ENCODE measurements around the gene RNPS1. TPM values are rescaled to one million over a fixed set of nuclear protein-coding genes. Genes with fewer than 3 reads are reported as not detected.
"Not testable (repeated sequence)": the region's sequence is repeated elsewhere in the genome, so short reads cannot be mapped to it uniquely, and the experiment has no call there.

RNPS1 gene
- total RNA-seq, 1 experiment from 2014 or later, result 164 TPM

GRCh38 chr16:2282866-2283555 is 15.1 kb upstream of the RNPS1 start:
- no peak for DNase-seq (ENCODE audit: low read depth)

DNA sequence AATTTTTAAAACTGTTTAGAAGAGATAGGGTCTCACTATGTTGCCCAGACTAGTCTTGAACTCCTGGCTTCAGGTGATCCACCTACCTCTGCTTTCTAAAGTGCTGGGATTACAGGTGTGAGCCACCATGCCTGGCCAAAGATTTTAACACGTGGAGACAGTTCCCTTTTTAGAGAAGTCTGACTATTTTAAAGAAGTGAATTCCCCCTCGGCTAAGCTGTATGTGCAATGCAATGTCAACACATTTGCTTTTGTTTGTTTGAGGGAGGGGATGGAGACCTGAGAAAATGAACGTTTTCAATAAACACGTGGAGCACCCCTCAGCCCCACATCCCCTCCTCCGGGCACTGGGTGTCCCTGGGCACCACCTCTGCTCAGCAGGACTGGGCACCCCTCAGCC is 14.3 kb upstream of the RNPS1 start:
- no peak for DNase-seq (ENCODE audit: low read depth)

DNA sequence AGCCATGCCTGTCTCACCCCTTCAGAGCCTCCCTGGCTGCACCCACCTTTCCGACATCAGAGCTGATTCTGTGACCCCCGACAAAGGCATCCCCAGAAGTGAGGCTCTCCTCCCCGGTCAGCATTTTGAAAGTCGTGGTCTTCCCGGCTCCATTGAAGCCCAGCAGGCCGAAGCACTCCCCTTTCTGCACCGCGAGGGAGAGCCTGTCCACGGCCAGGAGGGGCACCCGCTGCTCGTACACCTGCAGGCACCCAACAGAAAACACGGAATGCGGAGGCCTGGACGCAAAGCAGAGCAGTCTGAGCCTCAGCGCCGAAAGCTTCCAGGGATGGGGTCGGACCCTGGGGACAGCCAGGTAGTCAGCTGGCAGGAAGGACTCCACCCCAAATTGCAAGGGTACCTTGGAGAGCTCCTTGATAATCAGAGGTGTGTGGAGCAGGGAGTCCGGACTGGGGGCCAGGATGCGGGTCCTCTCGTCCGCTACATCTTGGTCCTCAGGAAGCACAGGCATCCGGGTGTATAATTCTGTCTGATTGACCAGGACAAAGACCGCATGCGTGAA is 13.1 kb upstream of the RNPS1 start:
- no peak for DNase-seq (ENCODE audit: low read depth)

DNA sequence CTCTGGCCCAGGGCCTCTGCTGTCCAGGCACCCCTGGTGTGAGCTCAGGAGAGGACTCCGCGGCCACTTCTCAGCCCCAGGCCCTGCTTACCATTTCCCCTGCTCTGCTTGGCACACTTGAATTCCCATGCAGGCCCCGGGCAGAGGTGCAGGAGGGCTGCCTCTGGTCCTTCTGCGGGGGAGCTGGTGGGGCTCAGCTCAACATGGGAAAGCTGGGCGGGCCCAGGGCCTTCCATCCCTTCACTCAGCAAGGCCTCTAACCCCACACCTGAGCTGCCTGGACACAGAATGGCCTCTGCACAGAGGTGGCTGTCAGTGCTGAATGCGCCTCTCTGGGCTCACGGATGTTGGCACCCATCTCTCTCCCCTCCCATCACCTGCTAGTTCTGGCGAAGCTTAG is 12.5 kb upstream of the RNPS1 start:
- no peak for DNase-seq (ENCODE audit: low read depth)

GRCh38 chr16:2278956-2279800 is 11.3 kb upstream of the RNPS1 start:
- DNase-seq (ENCODE audit: low read depth), result no peak

- DNase-seq (ENCODE audit: low read depth), result no peak
These were observed 10.3 kb upstream of the RNPS1 start for GRCh38 chr16:2278272-2278608.

DNA sequence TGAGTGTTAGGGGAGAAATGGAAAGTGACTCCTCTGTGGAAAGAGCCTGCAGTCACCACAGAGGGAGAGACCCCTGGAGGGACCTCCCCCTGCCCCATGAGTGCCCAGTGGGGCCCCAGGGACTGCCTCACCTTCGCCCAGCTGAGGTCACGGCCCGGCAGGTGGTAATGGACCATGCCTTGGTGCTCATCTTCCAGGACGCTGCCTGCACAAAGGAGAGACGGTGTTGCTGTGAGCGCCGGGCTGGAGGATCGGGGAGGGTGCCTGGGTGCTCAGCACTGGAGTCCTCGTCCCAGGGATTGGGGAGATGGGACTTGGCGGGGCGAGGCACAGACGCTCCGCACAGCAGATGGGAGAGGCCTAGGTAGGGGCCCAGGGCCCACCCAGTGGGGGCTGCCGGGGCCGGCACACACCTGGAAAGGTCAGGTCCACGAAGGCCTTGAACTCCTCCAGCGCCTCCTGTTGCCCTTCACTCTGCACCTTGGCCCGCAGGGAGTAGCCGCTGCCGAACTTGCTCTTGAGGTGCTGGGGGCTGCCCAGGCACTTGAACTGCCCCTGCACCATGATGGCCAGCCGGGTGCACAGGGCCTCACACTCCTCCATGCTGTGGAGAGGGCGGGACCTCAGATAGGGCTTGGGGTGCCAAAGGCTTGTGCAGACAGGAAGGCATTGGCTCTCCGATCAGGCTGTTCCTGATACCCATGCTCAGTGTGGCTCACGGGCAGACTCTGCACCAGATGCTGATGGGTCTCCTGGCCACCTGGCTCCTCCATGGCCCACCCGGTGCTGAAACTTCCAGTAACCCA is 9.7 kb upstream of the RNPS1 start:
- no peak for DNase-seq (ENCODE audit: low read depth)

DNA sequence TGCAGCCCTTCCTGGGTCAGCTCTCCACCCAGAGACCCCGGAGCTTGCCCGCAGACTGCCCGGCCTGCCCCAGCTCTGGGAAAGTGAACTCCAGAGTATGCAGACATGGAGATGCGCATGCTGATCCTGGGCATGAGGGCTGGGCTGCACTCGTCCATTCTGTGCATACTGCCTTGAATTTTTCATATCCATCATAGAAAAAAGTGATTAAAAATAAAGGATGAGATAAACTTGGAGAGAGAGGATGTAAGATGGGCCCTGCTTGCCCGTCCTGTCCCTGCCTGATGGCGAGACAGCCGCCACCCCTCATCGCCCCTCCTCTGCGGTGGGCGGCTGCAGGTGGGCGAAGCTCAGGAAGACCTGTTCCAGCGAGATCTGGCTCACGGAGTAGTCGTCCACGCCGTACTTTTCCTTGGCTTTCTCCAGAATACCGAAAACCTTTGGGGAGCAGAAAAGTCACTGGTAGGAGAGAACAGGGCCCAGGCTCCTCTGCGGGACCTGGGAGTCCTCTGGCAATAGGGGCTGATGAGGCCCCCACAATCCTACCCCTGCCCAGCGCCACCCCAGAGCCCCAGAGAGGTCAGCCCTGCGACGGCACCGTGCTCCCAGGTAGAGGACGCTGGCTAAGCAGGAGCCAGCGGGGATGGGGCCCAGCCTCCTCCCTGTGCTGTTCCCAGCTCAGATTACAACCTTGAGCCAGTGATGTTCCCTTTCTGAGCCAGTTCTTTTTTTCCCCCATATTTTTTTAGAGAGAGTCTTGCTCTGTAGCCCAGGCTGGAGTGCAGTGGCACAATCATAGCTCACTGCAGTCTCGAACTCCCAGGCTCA is 8.7 kb upstream of the RNPS1 start:
- DNase-seq (ENCODE audit: low read depth), result no peak

GRCh38 chr16:2275476-2276367 is 7.8 kb upstream of the RNPS1 start:
- DNase-seq (ENCODE audit: low read depth), result no peak

DNA sequence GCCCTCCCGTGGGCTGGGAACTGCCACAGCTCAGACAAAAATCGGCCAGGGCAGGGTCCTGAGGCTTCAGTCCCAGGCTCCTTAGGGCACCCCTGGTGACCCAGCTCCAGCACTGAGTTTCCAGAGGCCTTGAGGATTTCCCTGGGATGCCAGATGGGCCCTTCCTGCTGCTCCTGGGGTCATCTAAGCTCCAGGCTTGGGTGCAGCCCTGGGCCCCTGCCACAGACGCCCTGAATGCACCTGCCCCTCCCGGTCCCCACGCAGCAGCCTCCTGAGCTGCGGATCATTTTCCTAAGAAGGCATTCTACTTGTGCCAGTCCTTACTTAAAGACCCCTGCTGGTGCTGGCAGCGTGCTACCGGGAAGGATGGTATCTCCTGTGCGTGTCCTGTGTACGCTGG is 6.0 kb upstream of the RNPS1 start:
- no peak for DNase-seq (ENCODE audit: low read depth)

GRCh38 chr16:2273484-2273883 is 5.6 kb upstream of the RNPS1 start:
- no peak for DNase-seq (ENCODE audit: low read depth)

DNA sequence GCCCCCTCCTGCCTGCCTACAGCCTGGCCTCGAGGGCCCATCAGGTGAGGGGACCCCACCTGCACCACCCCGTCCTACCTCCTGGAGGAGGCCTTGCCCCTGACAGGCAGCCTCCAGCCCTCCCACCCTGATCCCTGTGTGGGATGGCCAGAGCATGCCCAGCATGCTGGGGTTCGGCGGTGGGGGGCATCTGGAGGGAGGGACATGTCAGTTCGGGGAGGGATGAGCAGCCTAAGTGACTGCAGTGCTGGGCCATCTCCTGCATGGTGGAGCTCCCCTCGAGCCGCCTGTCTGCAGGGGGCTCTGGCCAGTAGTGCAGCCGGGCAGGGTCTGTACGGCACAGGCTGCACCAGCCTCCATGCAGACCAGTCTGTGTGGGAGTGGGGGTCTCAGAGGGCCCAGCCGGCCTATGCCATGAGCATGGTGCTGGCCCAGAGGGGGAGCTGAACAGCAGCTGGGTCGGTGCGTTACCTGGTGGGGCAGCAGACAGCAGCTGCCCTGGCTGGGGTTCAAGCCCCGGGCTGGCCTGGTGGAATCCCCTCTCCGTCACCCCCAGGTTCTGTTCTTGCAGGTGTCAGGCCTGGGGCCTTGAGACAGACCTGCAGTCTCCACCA is 4.0 kb upstream of the RNPS1 start:
- DNase-seq (ENCODE audit: low read depth), result no peak

GRCh38 chr16:2270588-2271470 is 2.9 kb upstream of the RNPS1 start:
- DNase-seq (ENCODE audit: low read depth), result no peak

DNA sequence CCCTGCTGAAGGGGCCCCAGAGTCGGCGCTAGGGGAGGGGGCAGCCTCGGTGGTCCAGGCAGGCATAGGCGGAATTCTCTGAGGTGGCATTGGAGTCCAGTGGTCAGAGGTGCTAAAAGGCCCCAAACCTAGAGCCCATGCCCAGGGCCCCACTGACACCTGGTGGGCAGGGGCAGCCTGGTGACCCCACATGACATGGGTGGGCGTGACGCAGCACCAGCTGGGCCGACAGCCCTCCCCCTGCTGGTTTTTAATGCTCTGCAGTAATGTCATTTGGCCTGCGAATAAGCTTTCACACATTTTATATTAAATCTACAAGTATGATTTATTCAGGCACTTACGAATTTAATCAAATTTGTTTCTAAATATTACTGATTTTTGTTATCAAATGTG is 2.1 kb upstream of the RNPS1 start:
- no peak for DNase-seq (ENCODE audit: low read depth)

DNA sequence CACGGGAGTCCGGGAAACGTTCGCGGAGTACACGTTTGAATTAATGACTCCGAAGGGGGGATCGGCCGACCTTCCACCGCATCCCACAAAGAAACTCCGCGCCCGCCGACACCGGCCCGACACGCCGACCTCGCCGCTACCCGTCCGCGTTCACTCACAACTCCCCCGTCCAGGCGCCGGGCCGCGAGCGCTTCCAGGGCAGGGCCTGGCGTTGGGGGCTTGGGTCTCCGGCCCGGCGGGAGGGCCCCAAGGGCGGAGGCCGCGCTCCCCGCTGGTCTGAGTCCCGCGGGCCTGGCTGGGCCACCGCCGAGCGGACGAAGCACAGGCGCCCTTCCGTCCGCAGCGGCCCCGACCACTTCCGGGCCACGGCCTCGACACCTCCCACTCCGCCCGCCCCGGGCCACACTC is 417 bp downstream of the RNPS1 start:
- not testable (repeated sequence) for DNase-seq (ENCODE audit: low read depth)

DNA sequence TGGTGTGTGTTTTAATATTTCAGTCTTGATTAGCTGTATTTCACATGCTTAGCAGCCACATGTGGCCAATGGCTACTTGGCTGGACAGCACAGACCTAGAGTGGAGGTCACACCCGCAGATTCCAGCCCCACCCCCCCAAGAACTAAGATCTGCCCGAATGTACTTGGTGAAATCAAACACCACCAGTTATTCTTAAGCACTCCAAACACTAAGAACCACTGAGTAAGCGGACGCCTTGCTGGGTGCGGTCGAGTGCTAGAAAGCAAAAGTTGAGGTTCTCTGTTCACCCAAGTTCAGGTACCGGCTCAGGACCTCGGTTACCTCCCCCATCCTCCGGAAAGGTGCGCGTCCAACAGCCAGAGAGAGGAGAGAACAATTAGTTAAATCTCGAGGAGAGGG is 1.0 kb downstream of the RNPS1 start:
- DNase-seq (ENCODE audit: low read depth), result peak; percentile 44

DNA sequence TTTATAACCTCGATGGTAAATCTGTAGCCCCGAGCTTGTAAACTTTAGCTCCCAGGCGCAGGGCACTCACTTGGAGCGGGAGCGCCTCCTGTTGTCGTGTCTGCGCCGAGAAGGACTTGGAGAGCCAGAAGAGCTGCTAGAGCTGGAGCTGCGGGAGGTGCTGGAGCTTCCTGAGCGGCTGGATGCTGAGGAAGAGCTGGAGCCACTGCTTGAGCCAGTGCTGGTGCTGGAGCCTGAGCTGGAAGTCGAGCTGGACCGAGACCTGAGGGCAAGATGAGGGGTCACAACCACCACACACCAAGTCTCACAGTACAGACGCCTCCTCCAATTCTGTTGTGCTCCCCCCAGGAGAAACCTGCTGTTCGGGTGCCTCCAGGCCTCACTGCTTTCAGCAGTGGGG is 4.9 kb downstream of the RNPS1 start:
- not testable (repeated sequence) for DNase-seq (ENCODE audit: low read depth)

DNA sequence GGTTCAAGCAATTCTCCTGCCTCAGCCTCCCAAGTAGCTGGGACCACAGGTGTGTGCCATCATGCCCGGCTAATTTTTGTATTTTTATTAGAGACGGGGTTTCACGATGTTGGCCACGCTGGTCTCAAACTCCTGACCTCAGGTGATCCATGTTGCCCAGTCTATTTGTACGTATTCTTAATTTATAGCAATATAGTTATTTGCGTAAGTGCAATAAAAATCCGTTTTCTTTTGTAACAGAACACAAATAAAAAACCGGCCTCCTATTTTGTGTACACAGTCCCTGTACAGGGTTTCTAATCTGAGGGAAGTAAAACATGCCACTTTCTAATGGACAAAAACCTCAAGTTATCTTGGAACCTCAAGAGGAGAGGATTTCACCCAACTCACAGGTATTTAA is 7.7 kb downstream of the RNPS1 start:
- no peak for DNase-seq (ENCODE audit: low read depth)

- not testable (repeated sequence) for DNase-seq (ENCODE audit: low read depth)
These were observed 9.4 kb downstream of the RNPS1 start for GRCh38 chr16:2258530-2258929.
